T follicular helper cell (primary cell): Measurements from ENCODE around the gene EVI5.
"Not testable (repeated sequence)": the region's sequence is repeated elsewhere in the genome, so short reads cannot be mapped to it uniquely, and the experiment has no call there.

ENCODE experiments used
- DNase-seq: peaks from one replicate; pipeline ENCODE4 v3.0.0-alpha.2; 2020; ENCODE audit warnings: low read depth

Gene EVI5

DNA sequence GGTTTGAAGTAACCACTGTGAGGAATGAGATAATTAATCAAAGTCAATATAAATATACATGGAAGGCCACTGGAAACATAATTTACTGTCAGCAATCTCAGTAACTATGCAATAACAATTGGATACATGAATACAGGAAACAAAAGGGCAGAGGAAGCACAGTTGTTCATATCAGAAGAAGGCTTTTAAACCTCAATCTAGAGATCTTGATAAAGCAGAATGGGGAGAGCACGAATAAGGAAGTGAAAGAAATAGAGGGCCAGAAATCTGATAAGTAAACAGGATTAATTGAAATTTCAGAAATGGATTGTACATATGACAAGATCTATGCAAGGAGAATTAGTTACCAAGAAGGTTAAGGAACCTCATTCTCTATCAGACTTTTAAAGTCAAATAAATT lies 93.0 kb downstream of the EVI5 start:
- DNase-seq: no peak

GRCh38 chr1:92690212-92690906 lies 94.5 kb downstream of the EVI5 start:
- no peak for DNase-seq

DNA sequence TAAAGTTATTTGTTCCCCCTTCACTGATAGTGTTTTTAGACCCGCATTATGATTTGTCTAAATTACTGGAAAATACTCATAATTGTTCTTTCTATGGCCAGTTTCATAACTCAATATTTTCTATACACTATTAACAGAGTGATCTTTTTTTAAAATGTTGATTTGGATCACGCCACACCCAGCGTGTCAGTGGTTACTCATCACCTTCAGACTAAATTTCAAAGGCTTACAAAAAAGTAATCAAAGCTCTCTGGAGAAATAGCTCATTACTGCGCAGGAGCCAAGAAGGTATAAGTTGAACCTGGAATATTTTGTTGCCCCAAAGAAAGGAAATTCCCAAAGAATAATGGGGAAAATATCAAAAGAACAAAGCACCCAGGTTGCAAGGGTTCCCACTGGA lies 104.9 kb downstream of the EVI5 start:
- DNase-seq: no peak

DNA sequence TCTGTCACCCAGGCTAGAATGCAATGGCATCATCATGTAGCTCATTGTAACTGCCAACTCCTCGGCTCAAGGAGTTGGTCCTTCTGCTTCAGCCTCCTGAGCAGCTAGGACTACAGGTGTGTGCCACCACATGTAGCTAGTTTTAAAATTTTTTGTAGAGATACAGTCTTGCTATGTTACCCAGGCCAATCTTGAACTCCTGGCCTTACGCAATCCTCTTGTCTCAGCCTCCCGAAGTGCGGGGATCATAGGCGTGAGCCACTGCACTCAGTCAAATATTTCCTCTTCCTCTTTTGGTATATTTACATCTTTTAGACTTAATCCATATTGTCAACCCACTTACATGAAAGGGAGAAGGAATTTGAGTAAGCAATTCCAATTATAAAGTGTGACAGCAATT lies 121.1 kb downstream of the EVI5 start:
- DNase-seq: no peak

DNA sequence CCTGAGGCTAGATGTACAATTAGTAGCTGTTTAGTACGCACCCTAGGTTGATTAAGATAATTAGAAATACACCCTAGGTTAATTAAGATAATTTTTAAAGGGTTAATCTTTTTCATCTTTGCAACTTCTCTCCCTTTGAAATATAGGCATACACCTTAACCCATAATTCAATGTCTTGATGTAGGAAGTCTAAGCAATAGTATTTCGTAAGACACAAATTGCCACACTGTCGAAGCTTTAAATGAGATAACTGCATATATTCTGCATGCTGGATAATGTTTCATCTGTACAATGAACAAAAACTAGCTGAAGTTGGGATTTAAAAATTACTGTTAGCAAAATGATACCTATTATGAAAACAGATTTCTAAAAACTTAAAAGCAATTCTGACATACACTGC lies 122.9 kb downstream of the EVI5 start:
- DNase-seq: no peak

DNA sequence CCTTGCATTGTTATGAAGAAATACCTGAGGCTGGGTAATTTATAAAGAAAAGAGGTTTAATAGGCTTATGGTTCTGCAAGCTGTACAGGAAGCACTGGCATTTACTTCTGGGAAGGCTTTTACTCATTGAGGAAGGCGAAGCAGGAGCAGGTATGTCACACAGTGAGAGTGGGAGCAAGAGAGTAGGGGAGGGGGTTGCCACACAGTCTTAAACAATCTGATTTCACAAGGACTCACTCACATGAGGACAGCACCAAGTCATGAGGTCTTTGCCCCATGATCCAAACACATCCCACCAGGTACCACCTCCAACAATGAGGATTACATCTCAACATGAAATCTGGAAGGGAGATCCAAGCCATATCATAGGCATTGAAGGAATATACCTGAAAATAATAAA lies 127.2 kb downstream of the EVI5 start:
- DNase-seq: no peak

- no peak for DNase-seq
These were observed 129.6 kb downstream of the EVI5 start for GRCh38 chr1:92655197-92655801.

GRCh38 chr1:92653605-92654381 lies 131.1 kb downstream of the EVI5 start:
- DNase-seq: no peak

DNA sequence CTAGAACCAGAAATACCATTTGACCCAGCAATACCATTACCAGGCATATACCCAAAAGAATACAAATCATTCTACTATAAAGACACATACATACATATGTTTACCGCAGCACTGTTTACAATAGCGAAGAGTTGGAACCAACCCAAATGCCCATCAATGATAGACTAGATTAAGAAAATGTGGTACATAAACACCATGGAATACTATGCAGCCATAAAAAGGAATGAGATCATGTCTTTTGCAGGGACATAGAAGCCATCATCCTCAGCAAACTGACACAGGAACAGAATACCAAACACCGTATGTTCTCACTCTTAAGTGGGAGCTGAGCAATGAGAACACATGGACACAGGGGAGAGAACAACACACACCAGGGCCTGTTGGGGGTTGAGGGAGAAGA lies 144.2 kb downstream of the EVI5 start:
- DNase-seq: not testable (repeated sequence)

DNA sequence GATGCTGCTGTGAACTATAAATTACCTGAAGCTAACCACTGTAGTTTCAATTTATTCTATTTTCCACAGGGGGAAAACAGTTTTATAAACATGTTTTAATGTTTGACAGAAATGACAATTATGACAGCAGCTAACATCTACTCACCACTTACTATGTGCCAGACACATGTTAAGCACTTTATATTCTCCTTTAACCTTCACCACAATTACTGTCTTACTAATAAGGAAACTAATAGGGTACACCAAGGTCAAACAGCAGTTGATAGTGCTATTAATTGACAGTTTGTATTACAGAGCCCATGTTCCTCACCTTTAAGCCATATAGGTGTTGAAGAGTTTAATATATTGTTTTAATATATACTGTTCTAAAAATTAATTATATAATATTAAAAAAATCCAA lies 146.4 kb downstream of the EVI5 start:
- DNase-seq: no peak

DNA sequence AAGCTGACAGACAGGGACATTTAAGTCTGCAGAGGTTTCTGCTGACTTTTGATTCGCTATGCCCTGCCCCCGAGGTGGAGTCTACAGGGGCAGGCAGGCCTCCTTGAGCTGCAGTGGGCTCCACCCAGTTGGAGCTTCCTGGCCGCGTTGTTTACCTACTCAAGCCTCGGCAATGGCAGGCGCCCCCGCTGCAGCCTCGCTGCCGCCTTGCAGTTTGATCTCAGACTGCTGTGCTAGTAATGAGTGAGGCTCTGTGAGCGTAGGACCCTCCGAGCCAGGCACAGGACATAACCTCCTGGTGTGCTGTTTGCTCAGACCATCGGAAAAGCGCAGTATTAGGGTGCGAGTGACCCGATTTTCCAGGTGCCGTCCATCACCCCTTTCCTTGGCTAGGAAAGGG lies 149.7 kb downstream of the EVI5 start:
- DNase-seq: not testable (repeated sequence)

- DNase-seq: no peak
These were observed 161.6 kb downstream of the EVI5 start for GRCh38 chr1:92623187-92623778.

- DNase-seq: no peak
These were observed 165.3 kb downstream of the EVI5 start for GRCh38 chr1:92619466-92620189.

GRCh38 chr1:92601044-92601443 lies 183.9 kb downstream of the EVI5 start:
- DNase-seq: no peak

DNA sequence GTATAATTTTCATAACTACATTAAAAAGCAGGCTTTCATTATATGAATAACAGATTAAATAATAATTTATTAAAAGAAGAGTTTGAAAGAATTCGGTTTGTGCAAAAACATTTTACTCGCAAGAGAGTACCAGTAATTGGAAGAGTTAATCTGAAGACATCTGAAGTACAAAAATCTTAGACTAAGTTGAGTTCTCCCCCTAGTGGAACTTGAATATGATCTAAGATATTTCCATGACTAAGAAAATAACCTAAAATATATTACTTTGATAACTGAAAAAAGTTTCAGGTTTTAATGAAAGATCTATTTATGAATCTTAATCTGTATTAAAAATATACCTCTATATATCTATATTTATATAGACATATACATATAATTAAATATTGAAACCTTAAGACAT lies 185.7 kb downstream of the EVI5 start:
- DNase-seq: no peak

DNA sequence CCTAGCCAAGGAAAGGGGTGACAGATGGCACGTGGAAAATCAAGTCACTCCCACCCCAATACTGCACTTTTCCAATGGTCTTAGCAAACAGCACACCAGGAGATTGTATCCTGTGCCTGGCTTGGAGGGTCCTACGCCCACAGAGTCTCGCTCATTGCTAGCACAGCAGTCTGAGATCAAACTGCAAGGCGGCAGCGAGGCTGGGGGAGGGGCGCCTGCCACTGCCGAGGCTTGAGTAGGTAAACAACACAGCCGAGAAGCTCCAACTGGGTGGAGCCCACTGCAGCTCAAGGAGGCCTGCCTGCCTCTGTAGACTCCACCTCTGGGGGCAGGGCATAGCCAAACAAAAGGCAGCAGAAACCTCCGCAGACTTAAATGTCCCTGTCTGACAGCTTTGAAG lies 195.5 kb downstream of the EVI5 start:
- not testable (repeated sequence) for DNase-seq

DNA sequence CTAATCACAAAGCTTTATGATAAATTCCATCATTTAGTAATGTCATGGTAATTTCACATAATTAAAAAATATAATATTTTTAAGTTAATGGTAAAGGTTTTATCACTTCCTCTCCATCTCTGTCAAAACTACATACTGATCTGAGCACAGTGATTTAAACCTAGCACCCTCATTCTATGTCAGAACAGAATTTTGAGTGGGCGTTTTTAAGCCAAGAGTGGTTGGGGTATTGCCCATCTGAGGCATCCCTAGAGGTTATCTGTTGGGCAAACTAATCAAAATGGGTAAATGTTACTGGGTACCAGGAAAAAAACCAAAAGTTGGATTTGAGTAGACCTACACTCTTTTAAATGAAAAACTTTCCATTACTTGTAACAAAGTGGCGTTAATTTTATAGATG lies 197.5 kb downstream of the EVI5 start:
- no peak for DNase-seq

DNA sequence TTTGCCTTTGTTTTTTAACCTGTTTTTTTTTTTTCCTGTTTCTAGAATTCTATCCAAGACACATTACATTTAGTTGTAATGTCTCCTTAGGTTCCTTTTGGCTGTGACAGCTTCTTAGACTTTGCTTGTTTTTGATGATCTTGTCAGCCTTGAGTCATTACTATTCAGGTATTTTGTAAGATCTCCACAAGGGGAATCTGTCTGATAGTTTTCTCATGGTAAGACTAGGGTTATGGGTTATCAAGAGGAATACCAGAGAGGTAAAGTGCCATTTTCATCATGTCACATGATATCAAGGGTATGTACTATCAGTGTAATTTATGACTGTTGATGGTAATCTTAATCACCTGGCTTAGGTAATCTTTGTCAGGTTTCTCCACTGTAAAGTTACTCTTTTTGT lies 199.1 kb downstream of the EVI5 start:
- no peak for DNase-seq

DNA sequence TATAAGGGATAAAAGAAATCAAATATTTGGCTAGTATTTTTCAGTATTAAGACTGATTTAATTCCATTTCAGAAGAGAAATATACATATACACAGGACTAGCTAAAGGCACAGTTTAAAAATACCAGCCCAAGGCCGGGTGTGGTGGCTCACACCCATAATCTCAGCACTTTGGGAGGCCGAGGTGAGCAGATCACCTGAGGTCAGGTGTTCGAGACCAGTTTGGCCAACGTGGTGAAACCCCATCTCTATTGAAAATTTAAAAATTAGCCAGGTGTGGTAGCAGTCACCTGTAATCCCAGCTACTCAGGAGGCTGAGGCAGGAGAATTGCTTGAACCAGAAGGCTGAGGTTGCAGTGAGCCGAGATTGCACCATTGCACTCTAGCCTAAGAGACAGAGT lies 200.1 kb downstream of the EVI5 start:
- DNase-seq: not testable (repeated sequence)

DNA sequence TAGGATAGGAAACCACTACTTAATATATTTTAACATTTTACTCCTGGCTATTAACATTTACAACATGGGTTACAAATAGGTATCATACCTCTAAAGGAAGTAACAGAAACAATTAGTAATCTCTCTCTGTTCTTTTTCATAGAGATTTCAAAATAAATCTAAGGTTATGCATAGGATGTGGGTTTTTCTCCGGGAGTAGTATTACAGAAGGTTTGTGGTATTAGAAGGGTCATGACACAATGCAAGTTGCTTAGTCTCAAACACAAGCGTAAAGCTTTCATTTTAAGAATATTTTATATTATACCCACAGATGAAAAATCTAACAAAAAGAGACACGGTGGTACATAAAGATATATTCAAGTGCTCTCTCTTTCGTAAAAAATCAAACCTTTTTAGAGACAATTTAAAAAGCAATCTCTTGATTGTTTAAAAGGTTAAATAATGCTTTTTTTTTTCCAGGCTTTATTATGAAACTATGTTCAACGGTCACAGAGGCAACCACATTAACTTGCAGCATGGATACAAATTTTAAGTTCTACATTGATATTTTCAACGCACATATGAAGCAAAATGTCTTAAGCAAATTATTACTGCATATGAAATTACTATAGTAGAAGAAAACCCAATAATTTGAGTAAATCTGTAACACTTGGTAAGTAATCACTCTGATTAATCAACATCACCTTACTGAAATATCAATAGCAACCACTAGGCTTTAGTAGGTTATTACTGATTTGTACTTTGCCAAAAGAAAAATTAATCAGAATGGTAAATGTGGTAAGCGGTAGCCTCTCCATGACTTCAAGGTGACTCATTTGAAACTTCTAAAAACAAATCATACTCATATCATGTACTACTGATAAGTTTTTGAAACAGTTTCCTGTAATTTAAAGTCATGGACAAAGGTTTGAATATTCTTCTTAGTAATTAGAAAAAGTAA lies 200.8 kb downstream of the EVI5 start:
- DNase-seq: no peak
